Measurements from ENCODE around the gene RMND5B. TPM values are rescaled to one million over a fixed set of nuclear protein-coding genes. Genes with fewer than 3 reads are reported as not detected.

RMND5B gene
- total and polyA plus RNA-seq, 4 donors: 13.4 to 24.8 (median 21.7) TPM

DNA sequence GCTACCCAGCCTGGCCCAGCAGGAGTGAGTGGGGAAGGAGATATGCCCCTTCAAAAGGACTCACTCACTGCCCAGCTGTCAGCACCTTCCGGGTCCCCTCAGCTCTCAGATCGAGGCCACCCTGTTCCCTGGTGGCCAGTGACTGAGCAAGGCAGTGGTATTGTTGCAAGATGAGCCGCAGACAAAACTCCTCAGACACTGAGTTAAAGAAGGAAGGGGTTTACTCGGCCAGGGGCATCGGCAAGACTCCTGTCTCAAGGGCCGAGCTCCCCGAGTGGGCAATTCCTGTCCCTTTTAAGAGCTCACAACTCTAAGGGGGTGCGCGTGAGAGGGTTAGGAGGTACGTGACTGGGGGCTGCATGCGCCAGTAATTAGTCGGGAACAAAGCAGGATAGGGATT is 27.2 kb upstream of the RMND5B start:
- Histone ChIP-seq H3K9me3 (ENCODE audit: control insufficient read depth in 4 of 4, low read length in 3 of 4) (no peaks in the 10 kb centered on the region), H3K4me3 (ENCODE audit: low read depth in 1 of 3, low read length in 3 of 3) (no peak overlapping the region), H3K27ac (ENCODE audit: low read depth in 1 of 2, low read length in 2 of 2) (no peak overlapping the region), H3K9ac (ENCODE audit: low read depth in 1 of 2, low read length in 2 of 2) (no peak overlapping the region), H3K4me1 (ENCODE audit: control insufficient read depth in 4 of 4, insufficient read depth in 4 of 4, low read length in 3 of 4) (no peaks in the 10 kb centered on the region), H3K36me3 (ENCODE audit: control insufficient read depth in 4 of 4, insufficient read depth in 3 of 4, low read depth in 1 of 4, low read length in 3 of 4) (no peaks in the 10 kb centered on the region), H3K27me3 (ENCODE audit: control insufficient read depth in 4 of 4, insufficient read depth in 4 of 4, low read length in 3 of 4) (peaks cover 0 to 3% (median 0%) of the 10 kb centered on the region in 4 donors)
- WGBS: 90% methylated on average over 12 of the region's 12 CpGs
- DNase-seq (ENCODE audit: low spot score): no peak
- TF ChIP-seq CTCF (IDR thresholded peaks at IDR 0.05; ENCODE audit: low read depth, low read length, missing input control) (no peak), SP1 (IDR thresholded peaks at IDR 0.05) (no peak), FOXA1 (IDR thresholded peaks at IDR 0.05) (no peak), HNF4G (IDR thresholded peaks at IDR 0.05) (no peak), RAD21 (IDR thresholded peaks at IDR 0.05) (no peak), RXRA (IDR thresholded peaks at IDR 0.05) (no peak), NR2F2 (IDR thresholded peaks at IDR 0.05) (no peak), TAF1 (conservative IDR thresholded peaks at IDR 0.05) (no peak), EGR1 (IDR thresholded peaks at IDR 0.05; ENCODE audit: low read depth in 2 of 2) (no peak), YY1 (IDR thresholded peaks at IDR 0.05) (no peak), ZBTB33 (IDR thresholded peaks at IDR 0.05) (no peak), JUND (IDR thresholded peaks at IDR 0.05) (no peak), FOXA2 (IDR thresholded peaks at IDR 0.05) (no peak), GABPA (IDR thresholded peaks at IDR 0.05 in 1 of 2, conservative IDR thresholded peaks at IDR 0.05 in 1 of 2) (no peak), HNF4A (conservative IDR thresholded peaks at IDR 0.05) (no peak)
- TF ChIP-seq, protein P1, sequence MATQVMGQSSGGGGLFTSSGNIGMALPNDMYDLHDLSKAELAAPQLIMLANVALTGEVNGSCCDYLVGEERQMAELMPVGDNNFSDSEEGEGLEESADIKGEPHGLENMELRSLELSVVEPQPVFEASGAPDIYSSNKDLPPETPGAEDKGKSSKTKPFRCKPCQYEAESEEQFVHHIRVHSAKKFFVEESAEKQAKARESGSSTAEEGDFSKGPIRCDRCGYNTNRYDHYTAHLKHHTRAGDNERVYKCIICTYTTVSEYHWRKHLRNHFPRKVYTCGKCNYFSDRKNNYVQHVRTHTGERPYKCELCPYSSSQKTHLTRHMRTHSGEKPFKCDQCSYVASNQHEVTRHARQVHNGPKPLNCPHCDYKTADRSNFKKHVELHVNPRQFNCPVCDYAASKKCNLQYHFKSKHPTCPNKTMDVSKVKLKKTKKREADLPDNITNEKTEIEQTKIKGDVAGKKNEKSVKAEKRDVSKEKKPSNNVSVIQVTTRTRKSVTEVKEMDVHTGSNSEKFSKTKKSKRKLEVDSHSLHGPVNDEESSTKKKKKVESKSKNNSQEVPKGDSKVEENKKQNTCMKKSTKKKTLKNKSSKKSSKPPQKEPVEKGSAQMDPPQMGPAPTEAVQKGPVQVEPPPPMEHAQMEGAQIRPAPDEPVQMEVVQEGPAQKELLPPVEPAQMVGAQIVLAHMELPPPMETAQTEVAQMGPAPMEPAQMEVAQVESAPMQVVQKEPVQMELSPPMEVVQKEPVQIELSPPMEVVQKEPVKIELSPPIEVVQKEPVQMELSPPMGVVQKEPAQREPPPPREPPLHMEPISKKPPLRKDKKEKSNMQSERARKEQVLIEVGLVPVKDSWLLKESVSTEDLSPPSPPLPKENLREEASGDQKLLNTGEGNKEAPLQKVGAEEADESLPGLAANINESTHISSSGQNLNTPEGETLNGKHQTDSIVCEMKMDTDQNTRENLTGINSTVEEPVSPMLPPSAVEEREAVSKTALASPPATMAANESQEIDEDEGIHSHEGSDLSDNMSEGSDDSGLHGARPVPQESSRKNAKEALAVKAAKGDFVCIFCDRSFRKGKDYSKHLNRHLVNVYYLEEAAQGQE (IDR thresholded peaks at IDR 0.05): no peak
- TF ChIP-seq, protein P2, sequence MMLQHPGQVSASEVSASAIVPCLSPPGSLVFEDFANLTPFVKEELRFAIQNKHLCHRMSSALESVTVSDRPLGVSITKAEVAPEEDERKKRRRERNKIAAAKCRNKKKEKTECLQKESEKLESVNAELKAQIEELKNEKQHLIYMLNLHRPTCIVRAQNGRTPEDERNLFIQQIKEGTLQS (IDR thresholded peaks at IDR 0.05): no peak
- TF ChIP-seq, protein P3, sequence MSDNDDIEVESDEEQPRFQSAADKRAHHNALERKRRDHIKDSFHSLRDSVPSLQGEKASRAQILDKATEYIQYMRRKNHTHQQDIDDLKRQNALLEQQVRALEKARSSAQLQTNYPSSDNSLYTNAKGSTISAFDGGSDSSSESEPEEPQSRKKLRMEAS (IDR thresholded peaks at IDR 0.05): no peak

Data from liver (tissue), 9 donors.